ENCODE data around the gene RAD50.

RAD50 gene

GRCh38 chr5:132662925-132663770 lies 106.4 kb downstream of the RAD50 start:
- no peak for DNase-seq

GRCh38 chr5:132663771-132664695 lies 107.3 kb downstream of the RAD50 start:
- DNase-seq, result no peak

GRCh38 chr5:132664696-132665209 lies 108.0 kb downstream of the RAD50 start:
- DNase-seq, result no peak

- no peak for DNase-seq
These were observed 108.8 kb downstream of the RAD50 start for GRCh38 chr5:132665574-132666080.

GRCh38 chr5:132666310-132667123 lies 109.7 kb downstream of the RAD50 start:
- DNase-seq, result no peak

- no peak for DNase-seq
These were observed 110.5 kb downstream of the RAD50 start for GRCh38 chr5:132667309-132667708.

- DNase-seq, result no peak
These were observed 111.3 kb downstream of the RAD50 start for GRCh38 chr5:132667761-132668705.

GRCh38 chr5:132668706-132669454 lies 112.1 kb downstream of the RAD50 start:
- DNase-seq, result no peak

GRCh38 chr5:132669455-132669820 lies 112.7 kb downstream of the RAD50 start:
- DNase-seq, result no peak

- DNase-seq, result no peak
These were observed 113.4 kb downstream of the RAD50 start for GRCh38 chr5:132669966-132670882.

- no peak for DNase-seq
These were observed 114.2 kb downstream of the RAD50 start for GRCh38 chr5:132671000-132671399.

- no peak for DNase-seq
These were observed 116.7 kb downstream of the RAD50 start for GRCh38 chr5:132673488-132673887.

GRCh38 chr5:132673939-132674630 lies 117.3 kb downstream of the RAD50 start, which contains the start of gene IL4:
TSS of gene IL4 (plus strand) at chr5:132673989. CDS start at chr5:132674051, 62 bp downstream.
- no peak for DNase-seq

- DNase-seq, result no peak
These were observed 118.1 kb downstream of the RAD50 start for GRCh38 chr5:132674671-132675506.

GRCh38 chr5:132675936-132676689 lies 119.3 kb downstream of the RAD50 start:
- no peak for DNase-seq

- no peak for DNase-seq
These were observed 120.4 kb downstream of the RAD50 start for GRCh38 chr5:132677191-132677590.
